Activated B cell treated with CpG ODN at 0.5 μM for 24 hours (primary cell): ENCODE results near the gene LY6G6F. TPM values are rescaled to one million over a fixed set of nuclear protein-coding genes. Genes with fewer than 3 reads are reported as not detected.
A peak's percentile ranks its signal among the peaks of the same experiment; 100 is the strongest.

Experiments
- ATAC-seq: fragments of 200-7000 bp; cut with Tn5 transposase; one replicate; pipeline ENCODE4 v1.10.0; 2021; ENCODE audit warnings: low read depth, mild to moderate bottlenecking, moderate library complexity
- CTCF ChIA-PET: fragments of 350-600 bp; sonication (Branson Sonifier 250); formaldehyde crosslinking; loops from one replicate; lab custom pipeline; 2021; ENCODE audit warnings: antibody characterized with exemption; lab: Charles Lee
- POLR2A ChIA-PET: fragments of 350-600 bp; sonication (Branson Sonifier 250); formaldehyde crosslinking; loops from one replicate; lab custom pipeline; 2021; ENCODE audit warnings: antibody characterized with exemption; lab: Charles Lee
- DNase-seq: peaks from one replicate; pipeline ENCODE4 v3.0.0; 2022
- H3K27ac Mint-ChIP-seq: one replicate; pipeline ENCODE4 v1.8.0; 2020; ENCODE audit warnings: mixed read lengths
- H3K27me3 Mint-ChIP-seq: one replicate; pipeline ENCODE4 v1.8.0; 2021; ENCODE audit warnings: mixed read lengths
- H3K36me3 Mint-ChIP-seq: one replicate; pipeline ENCODE4 v1.8.0; 2021; ENCODE audit warnings: low read depth, mixed read lengths
- H3K4me1 Mint-ChIP-seq: one replicate; pipeline ENCODE4 v1.8.0; 2021; ENCODE audit warnings: mixed read lengths
- H3K4me3 Mint-ChIP-seq: one replicate; pipeline ENCODE4 v1.8.0; 2020; ENCODE audit warnings: mild to moderate bottlenecking, mixed read lengths
- H3K9me3 Mint-ChIP-seq: one replicate; pipeline ENCODE4 v1.8.0; 2020; ENCODE audit warnings: mixed read lengths
- intact Hi-C: fragments of 100-400 bp; cut with micrococcal nuclease; formaldehyde crosslinking; loops from one replicate; pipeline ENCODE4 v1.15.1; 2024
- total RNA-seq: library from RNA; stranded (reverse); gene quantifications from 2 replicates; pipeline ENCODE4 v1.2.3, GENCODE V29; 2022
- TF ChIP-seq, protein P1 (sequence below): fragments of 200-600 bp; IDR thresholded peaks from one replicate; pipeline ENCODE4 v1.8.0; 2022; ENCODE audit warnings: antibody characterized with exemption, mild to moderate bottlenecking

LY6G6F gene
- total RNA-seq, 1 donor from 2014 or later: not detected

- H3K4me3 Mint-ChIP-seq: no peak overlapping the region
- ChIA-PET POLR2A (interaction anchor here (0.7 to 2.2 kb wide), 3 partner anchors 8 to 91 kb away, joined by 5 read pairs; partner anchors contain the start of genes ABHD16A and MSH5), CTCF (no interaction called here)
- intact Hi-C loops: no loop called here
- TF ChIP-seq, protein P1, sequence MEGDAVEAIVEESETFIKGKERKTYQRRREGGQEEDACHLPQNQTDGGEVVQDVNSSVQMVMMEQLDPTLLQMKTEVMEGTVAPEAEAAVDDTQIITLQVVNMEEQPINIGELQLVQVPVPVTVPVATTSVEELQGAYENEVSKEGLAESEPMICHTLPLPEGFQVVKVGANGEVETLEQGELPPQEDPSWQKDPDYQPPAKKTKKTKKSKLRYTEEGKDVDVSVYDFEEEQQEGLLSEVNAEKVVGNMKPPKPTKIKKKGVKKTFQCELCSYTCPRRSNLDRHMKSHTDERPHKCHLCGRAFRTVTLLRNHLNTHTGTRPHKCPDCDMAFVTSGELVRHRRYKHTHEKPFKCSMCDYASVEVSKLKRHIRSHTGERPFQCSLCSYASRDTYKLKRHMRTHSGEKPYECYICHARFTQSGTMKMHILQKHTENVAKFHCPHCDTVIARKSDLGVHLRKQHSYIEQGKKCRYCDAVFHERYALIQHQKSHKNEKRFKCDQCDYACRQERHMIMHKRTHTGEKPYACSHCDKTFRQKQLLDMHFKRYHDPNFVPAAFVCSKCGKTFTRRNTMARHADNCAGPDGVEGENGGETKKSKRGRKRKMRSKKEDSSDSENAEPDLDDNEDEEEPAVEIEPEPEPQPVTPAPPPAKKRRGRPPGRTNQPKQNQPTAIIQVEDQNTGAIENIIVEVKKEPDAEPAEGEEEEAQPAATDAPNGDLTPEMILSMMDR: no peak
- no peak overlapping the region for H3K27ac Mint-ChIP-seq
- no peaks in the 10 kb centered on the region for H3K9me3 Mint-ChIP-seq
- no peak for DNase-seq
- H3K36me3 Mint-ChIP-seq: no peaks in the 10 kb centered on the region
- no peak for ATAC-seq
- H3K4me1 Mint-ChIP-seq: peaks cover 12% of the 10 kb centered on the region
- no peaks in the 10 kb centered on the region for H3K27me3 Mint-ChIP-seq
Observed at GRCh38 chr6:31710523-31711219, 4.0 kb downstream of the LY6G6F start.

DNA sequence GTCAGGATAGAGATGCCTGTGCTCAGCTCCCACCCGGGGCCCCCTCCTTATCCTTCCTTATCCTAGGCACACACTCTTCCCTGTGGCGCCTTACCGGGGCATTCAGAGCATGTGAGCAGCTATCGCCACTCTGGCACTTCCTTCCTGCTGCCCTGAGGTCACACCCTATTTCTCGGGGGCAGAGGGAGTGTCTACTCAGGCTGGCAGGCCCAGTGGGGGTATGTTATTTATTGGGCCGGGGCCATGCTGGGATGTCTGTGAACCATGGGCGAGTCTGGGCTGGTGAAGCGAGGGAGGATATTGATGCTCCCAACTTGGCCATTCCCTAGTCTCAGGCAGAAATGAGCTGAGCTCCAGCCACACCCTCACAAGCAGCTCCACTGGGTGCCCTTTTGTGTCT, 4.6 kb downstream of the LY6G6F start:
- Mint-ChIP-seq H3K9me3 (no peaks in the 10 kb centered on the region), H3K4me3 (no peak overlapping the region), H3K27ac (no peak overlapping the region), H3K4me1 (peaks cover 12% of the 10 kb centered on the region), H3K36me3 (no peaks in the 10 kb centered on the region), H3K27me3 (no peaks in the 10 kb centered on the region)
- CTCF ChIA-PET: interaction anchor here (0.6 to 1.9 kb wide), 3 partner anchors 18 to 156 kb away, joined by 3 to 7 read pairs (median 5); partner anchors contain the start of gene DDAH2
- TF ChIP-seq, protein P1: no peak
- intact Hi-C loops: no loop called here
- POLR2A ChIA-PET: interaction anchor here (0.5 to 2.2 kb wide), 5 partner anchors 8 to 91 kb away, joined by 3 to 5 read pairs (median 5); partner anchors contain the start of genes ABHD16A, CLIC1 and MSH5
- ATAC-seq: no peak
- no peak for DNase-seq

- intact Hi-C loops: no loop called here
- Mint-ChIP-seq H3K9me3 (no peaks in the 10 kb centered on the region), H3K36me3 (no peaks in the 10 kb centered on the region), H3K27me3 (no peaks in the 10 kb centered on the region), H3K4me3 (no peak overlapping the region), H3K27ac (no peak overlapping the region), H3K4me1 (peaks cover 12% of the 10 kb centered on the region)
- DNase-seq: no peak
- CTCF ChIA-PET: interaction anchor here (1.1 to 1.9 kb wide), 4 partner anchors 17 to 118 kb away, joined by 3 to 7 read pairs (median 4); partner anchors contain the start of gene DDAH2
- POLR2A ChIA-PET: interaction anchor here (0.6 to 2.2 kb wide), 4 partner anchors 8 to 35 kb away, joined by 3 to 6 read pairs (median 4); partner anchors contain the start of genes ABHD16A and MSH5
- TF ChIP-seq, protein P1: no peak
- peak; percentile 90 for ATAC-seq
Observed at GRCh38 chr6:31712296-31712695, 5.6 kb downstream of the LY6G6F start.

GRCh38 chr6:31713465-31713864, 6.8 kb downstream of the LY6G6F start:
- Mint-ChIP-seq H3K27ac (no peak overlapping the region), H3K27me3 (no peaks in the 10 kb centered on the region), H3K4me1 (peaks cover 12% of the 10 kb centered on the region), H3K9me3 (no peaks in the 10 kb centered on the region), H3K36me3 (no peaks in the 10 kb centered on the region), H3K4me3 (no peak overlapping the region)
- ChIA-PET CTCF (no interaction called here), POLR2A (interaction anchor here (1.0 kb wide), 1 partner anchor 12 kb away, joined by 3 read pairs; no protein-coding TSS in a partner anchor)
- intact Hi-C loops: no loop called here
- ATAC-seq (no peak), DNase-seq (no peak)
- TF ChIP-seq, protein P1: no peak

GRCh38 chr6:31713991-31714684, 7.5 kb downstream of the LY6G6F start:
- H3K4me3 Mint-ChIP-seq: no peak overlapping the region
- POLR2A ChIA-PET: interaction anchor here (1.0 to 1.3 kb wide), 2 partner anchors 11 kb away, joined by 3 read pairs; partner anchors contain the start of gene ABHD16A
- intact Hi-C loops: no loop called here
- DNase-seq: no peak
- no peak overlapping the region for H3K27ac Mint-ChIP-seq
- CTCF ChIA-PET: no interaction called here
- no peaks in the 10 kb centered on the region for H3K9me3 Mint-ChIP-seq
- ATAC-seq: no peak
- H3K36me3 Mint-ChIP-seq: no peaks in the 10 kb centered on the region
- H3K27me3 Mint-ChIP-seq: no peaks in the 10 kb centered on the region
- peaks cover 12% of the 10 kb centered on the region for H3K4me1 Mint-ChIP-seq
- TF ChIP-seq, protein P1: no peak
